ENCODE data around the gene C1QL1.
A peak's percentile ranks its signal among the peaks of the same experiment; 100 is the strongest.

Gene C1QL1

GRCh38 chr17:44915862-44916780 is 52.0 kb downstream of the C1QL1 start:
- peak in 8 of 56 donors; percentile 40 to 73 (median 62) for DNase-seq

GRCh38 chr17:44915321-44915726 is 52.8 kb downstream of the C1QL1 start, which contains the start of gene GFAP:
GFAP (minus strand) TSS chr17:44915500; CDS start chr17:44915486, 14 bp downstream.
- peak in 33 of 56 donors; percentile 19 to 79 (median 55) for DNase-seq

- peak in 1 of 56 donors; percentile 50 for DNase-seq
Observed at GRCh38 chr17:44914698-44915271, 53.3 kb downstream of the C1QL1 start.

DNA sequence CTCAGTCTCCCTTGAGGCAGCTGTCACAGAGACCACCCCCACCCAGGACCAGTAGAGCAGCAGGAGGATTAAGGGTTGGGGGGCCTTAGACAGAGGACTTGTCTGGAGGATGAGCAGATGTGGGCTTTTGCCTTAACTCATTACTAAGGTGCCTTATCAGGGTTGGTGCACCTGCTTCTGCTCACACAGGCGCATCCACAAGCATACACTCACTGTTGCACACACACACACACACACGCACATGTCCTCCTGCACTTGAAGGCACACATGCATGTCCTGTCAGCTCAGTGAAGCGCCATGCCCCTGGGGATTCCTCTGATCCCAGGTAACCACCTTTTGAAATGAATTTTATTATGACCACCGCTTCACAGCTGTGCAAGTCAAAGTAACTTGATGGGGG is 54.0 kb downstream of the C1QL1 start:
- peak in 1 of 56 donors; percentile 48 for DNase-seq

- DNase-seq: peak in 1 of 56 donors; percentile 43
Observed at GRCh38 chr17:44913676-44914075, 54.4 kb downstream of the C1QL1 start.

GRCh38 chr17:44912763-44913544 is 55.1 kb downstream of the C1QL1 start:
- DNase-seq: peak in 2 of 56 donors; percentile 22 to 37

- DNase-seq: peak in 13 of 56 donors; percentile 14 to 68 (median 53)
Observed at GRCh38 chr17:44911133-44912001, 56.7 kb downstream of the C1QL1 start.

DNA sequence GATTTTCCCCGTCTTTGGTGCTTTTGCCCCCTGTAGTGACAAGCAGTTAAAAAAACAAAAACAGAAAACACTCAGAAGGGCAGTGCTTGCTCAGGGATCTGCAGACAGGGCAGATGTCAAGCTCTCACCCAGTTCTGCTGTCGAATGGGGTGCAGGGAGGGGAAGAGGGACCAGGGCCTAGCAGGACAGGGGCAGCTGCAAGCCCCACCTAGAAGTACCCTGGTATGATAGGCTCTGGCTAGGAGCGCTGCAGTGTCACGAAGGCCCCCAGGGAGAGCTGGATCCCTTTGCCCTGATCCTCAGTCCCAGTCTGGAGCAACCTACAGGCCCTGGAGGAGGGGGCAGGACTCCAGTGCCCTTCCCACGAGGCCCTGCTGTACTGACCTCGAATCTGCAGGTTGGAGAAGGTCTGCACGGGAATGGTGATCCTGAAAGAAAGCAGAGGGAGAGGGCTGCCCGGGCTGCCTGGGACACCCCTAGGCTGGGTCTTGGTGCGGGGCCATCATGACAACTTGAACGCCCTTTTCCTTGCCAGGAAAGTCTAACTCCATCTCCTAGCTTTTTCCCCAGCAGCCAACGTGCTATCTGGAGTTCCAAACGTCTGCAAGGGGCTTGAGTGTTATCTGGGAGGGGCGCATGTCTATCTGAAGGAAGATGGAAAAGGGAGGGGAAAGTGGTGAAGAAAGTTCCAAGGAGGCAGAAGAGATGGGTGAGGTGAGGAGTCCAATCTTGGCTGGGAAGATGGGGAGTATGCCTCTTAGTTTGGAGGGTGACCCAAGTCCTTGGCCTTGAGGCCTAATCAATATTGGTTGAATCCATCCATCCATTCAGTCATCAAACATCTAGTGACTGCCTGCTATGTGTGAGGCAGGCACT is 57.6 kb downstream of the C1QL1 start:
- DNase-seq: no peak
